IPS-18c (cell line): ENCODE results near the gene OR13C3.

Experiments used
- H3K4me3 ChIP-seq: 2 replicates; pipeline ENCODE4 v1.7.0; 2013; ENCODE audit warnings: low read depth, mild to moderate bottlenecking, low read length, moderate library complexity; ENCODE audit not compliant: insufficient read depth
- H3K9me3 ChIP-seq: one replicate; pipeline ENCODE4 v1.6.1; 2013; ENCODE audit warnings: mild to moderate bottlenecking, low read length, moderate library complexity; ENCODE audit not compliant: control insufficient read depth, insufficient read depth

The OR13C3 gene

DNA sequence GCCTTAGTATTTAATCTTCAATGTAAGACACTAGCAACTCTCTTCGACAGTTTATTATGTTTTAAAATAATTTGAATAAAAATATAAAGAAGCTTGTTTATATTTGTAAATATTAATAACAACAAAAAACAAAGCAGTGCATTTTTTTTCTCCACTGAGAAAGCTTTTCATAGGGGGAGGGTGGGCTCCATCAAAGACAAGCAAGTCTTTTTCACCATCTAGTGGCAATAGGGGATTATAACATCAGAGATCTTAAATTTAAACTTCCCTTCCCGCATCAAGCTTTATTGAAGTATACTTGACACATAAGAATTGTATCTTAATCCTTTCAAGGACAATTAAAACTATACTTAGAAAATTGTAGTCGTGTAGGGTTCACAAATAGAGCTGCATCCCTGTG lies 41.8 kb downstream of the OR13C3 start:
- H3K4me3 ChIP-seq = no peak overlapping the region
- H3K9me3 ChIP-seq = no peaks in the 10 kb centered on the region
